Activated T-cell treated with anti-CD3 and anti-CD28 coated beads for 48 hours (primary cell): ENCODE data around the gene LGALS9C.
"Not testable (repeated sequence)": the region's sequence is repeated elsewhere in the genome, so short reads cannot be mapped to it uniquely, and the experiment has no call there.

ENCODE experiments used
- DNase-seq: peaks from one replicate; pipeline ENCODE4 v3.0.0-alpha.2; 2020; ENCODE audit warnings: low read depth

The LGALS9C gene

GRCh38 chr17:18478977-18479595, 2.5 kb downstream of the LGALS9C start:
- not testable (repeated sequence) for DNase-seq

DNA sequence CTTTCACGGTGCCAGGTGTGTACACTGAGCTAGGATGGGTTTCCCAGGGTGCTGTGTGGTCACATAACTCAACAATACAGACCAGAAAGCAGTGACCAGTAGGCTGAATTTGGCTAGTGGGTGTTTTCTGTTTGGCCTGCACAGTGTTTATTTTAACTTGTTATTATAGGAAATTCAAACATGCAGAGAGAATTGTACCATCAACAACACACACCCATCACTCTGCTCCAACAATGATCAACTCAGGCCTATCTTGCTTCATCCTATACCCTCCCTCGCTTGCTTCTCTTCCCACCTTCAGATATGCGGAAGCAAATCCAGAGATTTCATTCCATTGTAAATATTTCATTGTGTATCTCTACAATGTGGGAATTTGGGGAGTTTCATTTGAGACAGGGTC, 5.2 kb downstream of the LGALS9C start:
- DNase-seq: not testable (repeated sequence)

GRCh38 chr17:18485936-18486464, 9.4 kb downstream of the LGALS9C start:
- DNase-seq: not testable (repeated sequence)

GRCh38 chr17:18487633-18488032, 11.0 kb downstream of the LGALS9C start:
- not testable (repeated sequence) for DNase-seq

GRCh38 chr17:18488622-18489021, 12.0 kb downstream of the LGALS9C start:
- DNase-seq: not testable (repeated sequence)

DNA sequence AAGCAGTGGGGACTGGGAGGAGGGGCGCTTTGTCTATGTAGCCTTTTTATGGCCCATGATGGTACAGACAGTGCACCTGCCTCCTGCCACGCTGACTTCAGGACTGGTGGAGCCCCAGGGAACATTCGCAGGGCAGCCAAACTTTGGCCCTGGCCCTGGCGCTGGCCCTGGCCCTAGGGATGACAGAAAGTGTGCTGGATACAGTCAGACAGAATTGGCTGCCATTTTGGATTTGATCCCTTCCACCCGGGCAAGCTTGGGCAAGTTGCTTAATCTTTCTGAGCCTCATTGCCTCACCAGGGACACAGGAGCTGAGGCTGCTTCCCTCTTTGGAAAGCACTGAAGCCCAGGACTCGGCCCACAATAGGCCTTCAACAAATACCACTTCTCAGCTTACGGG, 13.4 kb downstream of the LGALS9C start:
- not testable (repeated sequence) for DNase-seq

DNA sequence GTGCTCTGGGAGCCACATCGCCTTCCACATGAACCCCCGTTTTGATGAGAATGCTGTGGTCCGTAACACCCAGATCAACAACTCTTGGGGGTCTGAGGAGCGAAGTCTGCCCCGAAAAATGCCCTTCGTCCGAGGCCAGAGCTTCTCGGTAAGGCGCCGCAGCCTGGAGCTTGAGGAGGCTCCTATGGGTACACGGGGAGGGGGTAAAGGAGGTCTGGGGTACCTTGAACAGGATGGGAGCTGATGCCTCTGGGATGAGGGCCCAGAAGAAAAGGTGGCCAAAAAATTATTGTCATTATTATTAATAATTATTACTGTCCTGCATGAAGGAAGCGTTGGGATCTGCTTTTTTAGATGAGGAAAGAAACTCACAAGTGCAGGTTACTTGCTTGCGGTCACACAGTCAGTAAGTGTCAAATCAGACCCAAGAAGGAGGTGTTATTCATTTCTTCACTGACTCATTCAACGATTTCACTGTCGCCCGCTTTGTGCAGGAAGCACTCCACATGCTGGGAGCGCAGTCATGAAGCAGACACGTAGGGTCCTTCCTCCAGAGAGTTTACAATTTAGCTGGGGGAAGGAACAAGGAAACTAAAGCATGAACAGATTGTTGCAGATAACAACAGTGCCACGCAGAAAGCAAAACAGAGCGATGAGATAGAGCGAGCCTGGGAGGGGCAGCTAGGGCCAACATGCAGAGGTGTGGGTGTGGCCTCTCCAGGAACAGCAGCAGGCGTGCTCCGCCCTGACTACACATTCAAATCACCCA, 16.3 kb downstream of the LGALS9C start:
- DNase-seq: peak; percentile 35

GRCh38 chr17:18494250-18494768, 17.7 kb downstream of the LGALS9C start:
- DNase-seq: not testable (repeated sequence)

DNA sequence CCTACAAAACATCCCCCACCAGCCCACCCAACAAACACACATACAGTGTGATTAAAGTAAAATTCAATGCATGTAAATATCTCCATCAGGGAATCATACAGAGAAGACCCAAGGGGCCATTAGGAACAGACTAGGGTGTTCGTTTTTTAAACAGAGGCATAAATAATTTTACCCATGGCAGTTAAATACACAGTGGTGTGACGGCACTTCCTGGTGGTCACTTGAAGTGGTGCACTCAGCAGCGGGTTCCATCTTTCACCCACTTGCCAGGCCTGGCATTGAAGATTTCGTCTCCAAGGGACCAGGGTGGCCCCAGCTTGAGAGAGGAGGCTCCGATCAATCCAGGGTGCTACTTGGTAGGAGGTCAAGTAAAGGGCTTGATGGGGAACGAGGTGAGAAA, 20.5 kb downstream of the LGALS9C start:
- not testable (repeated sequence) for DNase-seq

DNA sequence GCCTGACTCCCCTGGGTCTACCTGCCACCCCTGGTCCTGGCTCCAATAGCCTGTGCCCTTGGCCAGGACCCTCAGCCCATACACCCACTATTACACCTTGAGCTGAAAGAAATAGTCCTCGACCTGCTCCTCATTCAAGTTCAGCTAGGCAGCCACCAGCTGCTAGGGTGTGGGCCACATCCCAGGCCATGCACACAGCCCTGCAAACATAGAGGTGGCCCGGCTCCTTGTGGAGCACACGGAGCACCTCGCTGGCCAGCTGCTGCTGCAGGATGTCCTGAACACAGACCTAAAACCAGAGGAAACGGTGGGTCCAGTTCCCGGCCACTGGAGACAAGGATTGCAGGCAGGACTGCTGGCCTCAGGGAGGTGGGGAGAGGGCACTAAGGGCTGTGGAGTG, 22.5 kb downstream of the LGALS9C start:
- DNase-seq: not testable (repeated sequence)

- DNase-seq: not testable (repeated sequence)
Measured at GRCh38 chr17:18499756-18500155, 23.2 kb downstream of the LGALS9C start.

- DNase-seq: not testable (repeated sequence)
Measured at GRCh38 chr17:18500281-18500680, 23.7 kb downstream of the LGALS9C start.

DNA sequence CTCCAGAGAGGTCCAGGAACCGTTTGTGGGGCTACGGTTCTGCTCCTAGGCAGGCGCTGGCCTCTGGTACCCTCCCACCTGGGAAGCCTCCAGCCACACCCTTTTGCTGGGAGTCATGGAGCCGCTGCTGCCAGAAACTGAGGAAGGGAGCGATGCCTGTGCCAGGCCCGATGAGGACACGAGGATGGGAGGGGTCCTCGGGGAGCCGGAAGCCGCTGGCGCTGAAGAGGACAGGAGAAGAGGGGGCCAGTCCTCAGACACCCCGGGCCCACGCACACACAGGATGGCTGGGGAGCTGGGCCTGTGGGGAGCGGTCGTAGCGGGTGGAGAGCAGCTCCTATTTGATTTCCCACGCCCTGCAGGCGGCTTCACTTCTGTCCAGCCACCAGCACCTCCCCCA, 24.2 kb downstream of the LGALS9C start:
- not testable (repeated sequence) for DNase-seq

DNA sequence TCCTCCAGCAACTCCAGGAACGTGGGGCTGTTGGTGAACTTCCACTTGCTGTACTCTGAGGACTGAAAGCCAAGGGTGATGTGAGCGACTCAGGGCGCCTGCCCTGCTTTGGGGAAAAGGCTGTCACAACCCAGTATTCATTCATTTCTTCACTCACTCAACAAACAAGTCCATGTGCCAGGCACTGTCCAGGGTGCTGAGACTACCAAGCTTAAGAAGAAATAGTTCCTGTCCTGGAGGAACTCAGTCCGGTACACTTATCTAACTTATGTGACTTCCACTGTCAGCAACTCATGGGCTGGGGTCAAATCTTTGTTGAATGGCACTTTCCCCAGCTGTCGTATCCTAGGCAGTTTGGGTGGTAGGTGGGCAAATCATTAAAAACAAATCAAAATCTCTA, 26.6 kb downstream of the LGALS9C start:
- not testable (repeated sequence) for DNase-seq

DNA sequence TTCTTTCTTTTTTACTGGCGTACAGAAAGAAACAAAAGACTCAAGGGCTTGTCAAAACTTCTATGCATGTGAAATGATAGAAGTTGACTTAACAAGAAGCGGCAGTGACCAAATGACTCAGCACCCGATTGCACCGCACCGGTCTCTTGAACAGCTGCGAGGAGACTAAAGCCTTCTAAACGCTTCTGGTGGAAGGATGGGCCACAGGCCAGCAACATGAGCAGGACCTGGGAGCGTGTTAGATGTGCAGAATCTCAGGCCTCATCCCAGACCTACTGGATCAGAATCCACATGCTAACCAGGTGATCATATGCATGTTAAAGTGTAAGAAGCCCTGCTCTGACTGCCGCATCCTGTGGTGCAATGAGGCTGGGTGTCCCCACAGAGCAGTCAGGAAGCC, 31.1 kb downstream of the LGALS9C start:
- not testable (repeated sequence) for DNase-seq

DNA sequence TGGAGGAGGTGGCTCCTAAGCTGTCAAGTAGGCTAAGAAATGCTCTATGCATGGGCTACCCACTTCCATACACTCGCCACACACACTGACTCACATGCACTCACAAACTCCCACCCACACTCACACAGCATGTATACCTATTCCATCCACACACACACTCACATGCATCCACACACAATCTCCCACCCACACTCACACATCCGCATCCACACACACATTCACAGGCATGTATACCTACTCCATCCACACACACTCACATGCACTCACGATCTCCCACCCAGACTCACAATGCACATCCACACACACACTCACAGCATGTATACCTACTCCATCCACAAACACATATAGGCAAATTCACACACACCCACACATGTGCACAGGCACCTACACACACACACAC, 32.1 kb downstream of the LGALS9C start:
- DNase-seq: not testable (repeated sequence)

GRCh38 chr17:18521100-18521499, 44.5 kb downstream of the LGALS9C start:
- not testable (repeated sequence) for DNase-seq

DNA sequence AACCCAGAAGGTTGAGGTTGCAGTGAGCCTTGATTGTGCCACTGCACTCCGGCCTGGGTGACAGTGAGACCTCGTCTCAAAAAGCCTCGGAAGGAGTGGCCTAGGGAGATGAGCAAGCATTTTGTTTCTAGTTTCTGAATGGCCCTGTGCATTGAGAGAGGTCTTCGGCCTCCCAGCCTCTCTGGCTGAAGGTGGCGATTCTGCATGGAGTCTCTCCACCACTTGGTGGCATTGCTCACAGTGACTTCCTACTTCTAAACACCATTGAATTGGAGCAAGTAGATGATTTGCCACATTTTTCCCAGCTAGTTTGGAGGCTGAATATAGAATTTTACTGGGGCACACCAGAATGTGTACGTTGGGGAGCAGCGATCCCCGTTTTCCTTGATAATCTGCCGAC, 48.4 kb downstream of the LGALS9C start:
- not testable (repeated sequence) for DNase-seq

DNA sequence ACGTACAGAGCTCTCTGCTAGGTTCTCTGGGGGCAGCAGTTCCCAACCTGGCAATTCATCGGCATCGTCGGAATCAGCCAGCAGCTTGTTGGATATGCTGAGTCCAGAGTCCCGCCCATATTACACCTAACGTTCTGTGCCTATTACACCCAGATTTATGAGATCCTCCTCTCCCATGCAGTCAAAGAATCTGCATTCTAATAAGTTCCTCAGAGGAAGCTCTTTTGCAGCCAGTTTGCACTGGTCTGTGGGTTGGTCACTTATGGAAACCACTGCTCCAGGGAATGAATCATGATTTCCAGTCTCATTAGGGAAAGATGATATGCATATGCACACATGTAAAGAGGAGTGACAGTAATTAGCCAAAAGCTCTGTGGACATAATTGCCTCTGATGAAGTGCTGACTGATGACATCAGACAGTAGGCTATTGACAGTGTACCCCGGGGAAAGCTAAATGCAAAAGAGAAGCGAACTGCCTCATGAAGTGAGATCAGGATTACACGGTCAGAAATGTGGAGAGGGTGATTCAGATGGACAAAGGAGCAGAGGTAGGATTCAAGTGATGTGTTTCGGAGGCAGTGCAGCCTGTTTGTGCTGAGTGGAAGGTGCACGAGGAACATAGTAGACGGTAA, 49.7 kb downstream of the LGALS9C start:
- DNase-seq: not testable (repeated sequence)

- DNase-seq: not testable (repeated sequence)
Measured at GRCh38 chr17:18527354-18527753, 50.8 kb downstream of the LGALS9C start.

GRCh38 chr17:18528435-18528834, 51.8 kb downstream of the LGALS9C start:
- DNase-seq: not testable (repeated sequence)

DNA sequence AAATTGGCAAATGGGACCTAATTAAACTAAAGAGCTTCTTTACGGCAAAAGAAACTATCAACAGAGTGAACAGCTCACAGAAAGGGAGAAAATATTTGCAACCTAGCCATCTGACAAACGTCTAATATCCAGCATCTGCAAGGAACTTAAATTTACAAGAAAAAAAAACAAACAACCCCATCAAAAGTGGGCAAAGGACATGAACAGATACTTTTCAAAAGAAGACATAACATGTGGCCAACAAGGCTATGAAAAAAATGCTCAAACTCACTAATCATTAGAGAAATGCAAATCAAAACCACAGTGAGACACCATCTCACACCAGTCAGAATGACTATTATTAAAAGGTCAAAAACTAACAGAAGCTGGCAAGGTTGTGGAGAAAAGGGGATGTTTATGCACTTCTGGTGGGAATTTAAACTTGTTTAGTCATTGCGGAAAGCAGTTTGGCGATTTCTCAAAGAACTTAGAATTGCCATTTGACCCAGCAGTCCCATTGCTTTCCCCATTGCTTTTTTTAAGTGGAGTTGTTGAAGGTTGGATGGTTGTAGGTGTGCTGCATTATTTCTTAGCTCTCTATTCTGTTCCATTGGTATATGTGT, 52.4 kb downstream of the LGALS9C start:
- not testable (repeated sequence) for DNase-seq
